GM12878 (cell line): ENCODE data around the gene QPCT. TPM values are rescaled to one million over a fixed set of nuclear protein-coding genes. Genes with fewer than 3 reads are reported as not detected.

ENCODE experiments used
- ATAC-seq: fragments of 200-7000 bp; cut with Tn5 transposase; 3 replicates; pipeline ENCODE4 v1.9.1; 2020; ENCODE audit warnings: mild to moderate bottlenecking, moderate library complexity
- BruUV-seq: library from RNA; stranded (reverse); fragments of 400-500 nt; replicated peaks from 2 replicates; lab custom pipeline; 2021; lab: Mats Ljungman, UMichigan
- CTCF ChIA-PET: fragments of 300-600 bp; sonication (Branson Sonifier 250); formaldehyde crosslinking; extraction: SDS; loops from one replicate; lab custom pipeline; 2021; ENCODE audit warnings: inconsistent platforms; lab: Yijun Ruan, JAX
- POLR2A ChIA-PET: fragments of 350-600 bp; formaldehyde crosslinking; extraction: SDS; loops from one replicate; lab custom pipeline; 2021; ENCODE audit warnings: inconsistent platforms; lab: Charles Lee
- RAD21 ChIA-PET: fragments of 300-600 bp; sonication (Branson Sonifier 250); formaldehyde crosslinking; loops from one replicate; lab custom pipeline; 2023; ENCODE audit warnings: antibody characterized with exemption; ENCODE audit not compliant: unreplicated experiment; lab: Charles Lee
- SMC1A ChIA-PET: fragments of 300-600 bp; sonication (Branson Sonifier 250); formaldehyde crosslinking; loops from one replicate; lab custom pipeline; 2023; ENCODE audit not compliant: unreplicated experiment, uncharacterized antibody; lab: Charles Lee
- DNase-seq: peaks from one replicate; pipeline ENCODE4 v3.0.0-alpha.2; 2011; ENCODE audit warnings: low read depth, low spot score
- FAIRE-seq: peaks from 3 replicates; lab custom pipeline; 2011; peaks lifted over from hg19 to GRCh38; lab: Jason Lieb, UNC
- H2AFZ ChIP-seq: 2 replicates; pipeline ENCODE4 v1.6.0; 2011; ENCODE audit warnings: low read depth, low read length, control low read depth; ENCODE audit not compliant: control insufficient read depth
- H3K27ac ChIP-seq: 2 replicates; pipeline ENCODE4 v1.5.1; 2011; ENCODE audit warnings: control low read depth; ENCODE audit not compliant: control insufficient read depth, insufficient read depth
- H3K27me3 ChIP-seq, 2 experiments: replicated peaks in 1 of 2; 2 replicates each; pipeline versions ENCODE4 v1.6.0 to v1.6.1; 2011; ENCODE audit warnings: low read length in 1 of 2; ENCODE audit not compliant: control insufficient read depth in 2 of 2, insufficient read depth in 2 of 2
- H3K36me3 ChIP-seq, 2 experiments: 2 replicates each; pipeline ENCODE4 v1.5.1; 2011; ENCODE audit warnings: low read length in 1 of 2; ENCODE audit not compliant: control insufficient read depth in 2 of 2, insufficient read depth in 2 of 2
- H3K4me1 ChIP-seq: 2 replicates; pipeline ENCODE4 v1.6.1; 2011; ENCODE audit warnings: mild to moderate bottlenecking, low read length, moderate library complexity, mixed read lengths; ENCODE audit not compliant: control insufficient read depth, insufficient read depth
- H3K4me2 ChIP-seq: 2 replicates; pipeline ENCODE4 v1.6.0; 2011; ENCODE audit warnings: control low read depth; ENCODE audit not compliant: control insufficient read depth, insufficient read depth
- H3K4me3 ChIP-seq: fragments of 200-600 bp; sonication (generic); 2 replicates; pipeline ENCODE4 v1.5.1; 2016
- H3K79me2 ChIP-seq: 2 replicates; pipeline ENCODE4 v1.6.0; 2011; ENCODE audit warnings: low read length; ENCODE audit not compliant: control insufficient read depth, insufficient read depth
- H3K9ac ChIP-seq: 2 replicates; pipeline ENCODE4 v1.8.0; 2011; ENCODE audit warnings: low read length, control low read depth, mixed read lengths; ENCODE audit not compliant: control insufficient read depth, insufficient read depth
- H3K9me3 ChIP-seq: replicated peaks from 3 replicates; pipeline ENCODE4 v1.5.1; 2011; ENCODE audit warnings: mild to moderate bottlenecking, low read length; ENCODE audit not compliant: control insufficient read depth, insufficient read depth
- H4K20me1 ChIP-seq: 2 replicates; pipeline ENCODE4 v1.6.0; 2011; ENCODE audit not compliant: control insufficient read depth, insufficient read depth
- BCL3 ChIP-seq: IDR thresholded peaks from 2 replicates; pipeline ENCODE4 v1.6.1; 2011; ENCODE audit warnings: borderline replicate concordance, low read depth, mild to moderate bottlenecking, moderate library complexity, low read length; ENCODE audit not compliant: insufficient read depth, poor library complexity, severe bottlenecking
- CBX5 ChIP-seq: sonication (generic); IDR thresholded peaks from 2 replicates; pipeline ENCODE4 v1.6.1; 2016; ENCODE audit warnings: low read depth, moderate library complexity, mild to moderate bottlenecking, inconsistent platforms
- ELK1 ChIP-seq: IDR thresholded peaks from 2 replicates; pipeline ENCODE4 v1.6.1; 2012; ENCODE audit warnings: low read depth, low read length, improper control_type of control experiment
- FOXK2 ChIP-seq: fragments of 450-650 bp; IDR thresholded peaks from 2 replicates; pipeline ENCODE4 v1.6.1; 2017; ENCODE audit warnings: mild to moderate bottlenecking, moderate library complexity
- HCFC1 ChIP-seq: fragments of 150-350 bp; IDR thresholded peaks from 2 replicates; pipeline ENCODE4 v1.6.1; 2014; ENCODE audit warnings: low read length
- NR2C1 ChIP-seq: fragments of 450-650 bp; IDR thresholded peaks from 2 replicates; pipeline ENCODE4 v1.6.1; 2017; ENCODE audit warnings: antibody characterized with exemption, mild to moderate bottlenecking, moderate library complexity
- POLR2AphosphoS5 ChIP-seq: IDR thresholded peaks from 2 replicates; pipeline ENCODE4 v1.6.1; 2011; ENCODE audit warnings: mild to moderate bottlenecking, low read length, inconsistent platforms
- REST ChIP-seq: IDR thresholded peaks from 2 replicates; pipeline ENCODE4 v1.6.1; 2012; ENCODE audit warnings: mild to moderate bottlenecking, low read depth, low read length
- SREBF2 ChIP-seq: IDR thresholded peaks from 2 replicates; pipeline ENCODE4 v1.6.1; 2012; ENCODE audit warnings: mild to moderate bottlenecking, low read length
- TCF3 ChIP-seq: IDR thresholded peaks from 2 replicates; pipeline ENCODE4 v1.6.1; 2012; ENCODE audit warnings: low read depth, mild to moderate bottlenecking, low read length, borderline replicate concordance; ENCODE audit not compliant: insufficient read depth
- YBX1 ChIP-seq: fragments of 450-650 bp; IDR thresholded peaks from 2 replicates; pipeline ENCODE4 v1.6.1; 2016; ENCODE audit warnings: antibody characterized with exemption
- WGBS: methylation state at CpG from one replicate; pipeline ENCODE4 v1.1.6; 2016; ENCODE audit warnings: low lambda C conversion rate; ENCODE audit not compliant: insufficient replicate concordance, insufficient coverage; ENCODE audit errors: missing lambda C conversion rate; 5-methylcytosine and 5-hydroxymethylcytosine counted together
- in situ Hi-C: fragments of 300-500 bp; cut with MboI; formaldehyde crosslinking; loops from 9 replicates; pipeline ENCODE4 v1.14.3; 2018; ENCODE audit warnings: mixed read lengths
- intact Hi-C: fragments of 100-400 bp; cut with micrococcal nuclease; formaldehyde crosslinking; loops from one replicate; pipeline ENCODE4 v1.14.2; 2022; ENCODE audit not compliant: unreplicated experiment
- polyA plus RNA-seq, 11 experiments: library from polyadenylated mRNA; depleted of rRNA in 4 of 11; unstranded in 6 of 11; stranded (reverse) in 5 of 11; fragments of >200 nt; fragmentation: Nextera tagmentation in 4 of 11; fragmentation: Illumina TruSeq in 1 of 11; extraction: Ambion mirVana in 4 of 11; extraction: Trizol in 1 of 11; gene quantifications; 1 replicate in 1 of 11; 2 replicates in 10 of 11; pipeline versions ENCODE4 v1.2.1 to v1.2.3, GENCODE V29; 2011 to 2016; ENCODE audit warnings: inconsistent platforms in 2 of 11, missing spikeins in 2 of 11, low read depth in 1 of 11
- total RNA-seq, 4 experiments: library from RNA; depleted of rRNA in 3 of 4; stranded (reverse); fragments of >200 nt in 3 of 4; fragmentation: Illumina TruSeq in 1 of 4; extraction: Trizol in 1 of 4; gene quantifications; 2 replicates each; pipeline versions ENCODE4 v1.2.1 to v1.2.3, GENCODE V29; 2013 to 2021

Gene QPCT
- total and polyA plus RNA-seq, 10 of the 15 experiments (the other 5 are each of a cell fraction or from before 2014, with no cell fraction given): 0.14 to 0.86 (median 0.18) TPM; not detected in 1

GRCh38 chr2:37417321-37417720 lies 72.9 kb downstream of the QPCT start (continued):
- TF ChIP-seq REST: no peak
- no peak for TF ChIP-seq ELK1
- TF ChIP-seq CBX5: no peak
- no peak for TF ChIP-seq TCF3

DNA sequence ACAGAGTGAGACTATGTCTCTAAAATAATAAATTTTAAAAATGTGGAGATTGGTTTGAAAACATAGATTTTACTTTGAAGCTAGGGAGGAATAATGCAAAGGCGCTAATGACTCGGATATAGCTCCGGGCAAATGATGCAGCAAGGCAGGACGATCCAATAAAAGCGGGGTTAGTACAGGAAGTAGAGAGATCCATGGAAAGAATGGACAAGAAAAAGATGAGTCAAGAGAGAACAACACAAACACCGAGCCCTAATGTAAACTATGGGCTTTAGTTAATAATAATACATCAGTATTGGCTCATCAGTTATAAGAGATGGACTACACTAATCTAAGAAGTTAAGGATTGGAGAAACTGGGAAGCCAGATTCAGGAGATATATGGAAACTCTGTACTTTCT lies 74.5 kb downstream of the QPCT start:
- Histone ChIP-seq H3K4me3 (no peak overlapping the region), H3K36me3 (no peaks in the 10 kb centered on the region), H3K9ac (no peak overlapping the region), H2AFZ (no peak overlapping the region), H3K9me3 (no peaks in the 10 kb centered on the region; the same call in 2 of the 3 replicates), H3K27me3 (no peaks in the 10 kb centered on the region), H3K4me2 (no peak overlapping the region), H3K27ac (no peak overlapping the region), H3K79me2 (no peaks in the 10 kb centered on the region), H3K4me1 (peaks cover 4% of the 10 kb centered on the region; the same call in 1 of the 2 replicates), H4K20me1 (no peaks in the 10 kb centered on the region)
- DNase-seq (no peak), FAIRE-seq (no peak), ATAC-seq (no peak)
- ChIA-PET POLR2A (no interaction called here), SMC1A (interaction anchor here (0.6 to 13.2 kb wide), 10 partner anchors 14 to 460 kb away, joined by 3 to 351 read pairs (median 3); no protein-coding TSS in a partner anchor), CTCF (interaction anchor here (0.8 to 12.6 kb wide), 8 partner anchors 10 to 619 kb away, joined by 3 to 336 read pairs (median 6); no protein-coding TSS in a partner anchor), RAD21 (interaction anchor here (9.0 to 11.7 kb wide), 2 partner anchors 413 to 459 kb away, joined by 211 to 291 read pairs; no protein-coding TSS in a partner anchor)
- TF ChIP-seq YBX1: no peak
- TF ChIP-seq POLR2AphosphoS5: no peak
- TF ChIP-seq SREBF2: no peak
- TF ChIP-seq NR2C1: no peak
- TF ChIP-seq HCFC1: no peak
- no peak for TF ChIP-seq BCL3
- TF ChIP-seq FOXK2: no peak
- in situ Hi-C loops: no loop called here
- BruUV-seq: no TSS peak
- intact Hi-C loops: loop anchor here (5.0 kb wide), 1 partner anchor 113 kb away; no protein-coding TSS in a partner anchor
- 91% methylated on average over 6 of the region's 6 CpGs for WGBS
